ENCODE data around the gene MEIG1. TPM values are rescaled to one million over a fixed set of nuclear protein-coding genes. Genes with fewer than 3 reads are reported as not detected.
A peak's percentile ranks its signal among the peaks of the same experiment; 100 is the strongest.

MEIG1 gene
- total RNA-seq, 3 donors from 2014 or later: not detected

GRCh38 chr10:14918964-14919363 is 40.2 kb upstream of the MEIG1 start:
- Histone ChIP-seq H3K9me3 (peaks cover 23% of the 10 kb centered on the region), H3K36me3 (ENCODE audit: low read depth) (peaks cover 23% of the 10 kb centered on the region), H3K4me1 (ENCODE audit: low read depth) (no peaks in the 10 kb centered on the region), H3K4me3 (no peak overlapping the region)
- TF ChIP-seq CTCF (IDR thresholded peaks at IDR 0.05): no peak
- intact Hi-C loops (cut with DNase I, micrococcal nuclease): no loop called here
- ATAC-seq (no peak), DNase-seq (no peak)

- ATAC-seq: no peak
- peaks cover 11% of the 10 kb centered on the region for H3K36me3 ChIP-seq (ENCODE audit: low read depth)
Measured at GRCh38 chr10:14924013-14924412, 35.2 kb upstream of the MEIG1 start.

GRCh38 chr10:14925268-14925667 is 33.9 kb upstream of the MEIG1 start:
- intact Hi-C loops (cut with DNase I, micrococcal nuclease): no loop called here
- H3K4me3 ChIP-seq: no peak overlapping the region
- DNase-seq: no peak
- no peak for ATAC-seq
- H3K9me3 ChIP-seq: no peaks in the 10 kb centered on the region
- H3K4me1 ChIP-seq (ENCODE audit: low read depth): no peaks in the 10 kb centered on the region
- H3K36me3 ChIP-seq (ENCODE audit: low read depth): peaks cover 8% of the 10 kb centered on the region
- no peak for TF ChIP-seq CTCF (IDR thresholded peaks at IDR 0.05)

More at GRCh38 chr10:14924013-14924412, 35.2 kb upstream of the MEIG1 start:
- DNase-seq: no peak
- H3K4me3 ChIP-seq: no peak overlapping the region
- TF ChIP-seq CTCF (IDR thresholded peaks at IDR 0.05): no peak
- intact Hi-C loops (cut with DNase I, micrococcal nuclease): no loop called here
- H3K4me1 ChIP-seq (ENCODE audit: low read depth): no peaks in the 10 kb centered on the region
- H3K9me3 ChIP-seq: no peaks in the 10 kb centered on the region

GRCh38 chr10:14926061-14926470 is 33.1 kb upstream of the MEIG1 start:
- H3K4me1 ChIP-seq (ENCODE audit: low read depth): no peaks in the 10 kb centered on the region
- H3K36me3 ChIP-seq (ENCODE audit: low read depth): peaks cover 3% of the 10 kb centered on the region
- peak in 1 of 3 donors; percentile 9 for DNase-seq
- no peak overlapping the region for H3K4me3 ChIP-seq
- intact Hi-C loops (cut with DNase I, micrococcal nuclease): no loop called here
- H3K9me3 ChIP-seq: no peaks in the 10 kb centered on the region
- peak; percentile 88 for ATAC-seq
- TF ChIP-seq CTCF (IDR thresholded peaks at IDR 0.05): no peak

GRCh38 chr10:14926722-14927416 is 32.3 kb upstream of the MEIG1 start:
- intact Hi-C loops (cut with DNase I, micrococcal nuclease): no loop called here
- Histone ChIP-seq H3K4me1 (ENCODE audit: low read depth) (no peaks in the 10 kb centered on the region), H3K9me3 (no peaks in the 10 kb centered on the region), H3K4me3 (no peak overlapping the region), H3K36me3 (ENCODE audit: low read depth) (no peaks in the 10 kb centered on the region)
- DNase-seq (no peak), ATAC-seq (peak; percentile 47)
- TF ChIP-seq CTCF (IDR thresholded peaks at IDR 0.05): no peak

Measured in mucosa of descending colon (tissue), 3 donors.